Fibroblast of lung (primary cell): ENCODE data around the gene NHERF1. TPM values are rescaled to one million over a fixed set of nuclear protein-coding genes. Genes with fewer than 3 reads are reported as not detected.

Source experiments
- polyA plus RNA-seq, 2 donors: library from polyadenylated mRNA; depleted of rRNA in 1 of 2; stranded (reverse) in 1 of 2; unstranded in 1 of 2; fragments of >200 nt; gene quantifications; 2 replicates each; pipeline ENCODE4 v1.2.1, GENCODE V29; 2011 to 2012; ENCODE audit warnings: missing spikeins in 1 of 2
- total RNA-seq: library from RNA; depleted of rRNA; stranded (reverse); fragments of >200 nt; gene quantifications from 2 replicates; pipeline ENCODE4 v1.2.1, GENCODE V29; 2014

Gene NHERF1
- total and polyA plus RNA-seq, 2 donors (not counting 1 experiment from before 2014, with no cell fraction given): 10.2 to 13.9 TPM

Other genes with a start within 250 kb of the NHERF1 start
- not detected in 2 replicates for gene CD300LB, start 217.2 kb upstream of the NHERF1 start, total RNA-seq
- gene CD300LB, start 217.2 kb upstream of the NHERF1 start, polyA plus RNA-seq: not detected in 2 replicates
- not detected in 2 replicates for gene CD300C, start 202.5 kb upstream of the NHERF1 start, total RNA-seq
- not detected in 2 replicates for gene CD300C, start 202.5 kb upstream of the NHERF1 start, polyA plus RNA-seq
- gene CD300H, start 181.1 kb upstream of the NHERF1 start, total RNA-seq: not detected in 2 replicates
- not detected in 2 replicates for gene CD300H, start 181.1 kb upstream of the NHERF1 start, polyA plus RNA-seq
- not detected in 2 replicates for gene CD300LD, start 156.3 kb upstream of the NHERF1 start, total RNA-seq
- not detected in 2 replicates for gene CD300LD, start 156.3 kb upstream of the NHERF1 start, polyA plus RNA-seq
- gene CD300E, start 124.9 kb upstream of the NHERF1 start, total RNA-seq: not detected in 2 replicates
- not detected in 2 replicates for gene CD300E, start 124.9 kb upstream of the NHERF1 start, polyA plus RNA-seq
- not detected in 2 replicates for gene CD300LF, start 35.7 kb upstream of the NHERF1 start, total RNA-seq
- not detected in 2 replicates for gene CD300LF, start 35.7 kb upstream of the NHERF1 start, polyA plus RNA-seq
- 0.26 and 0.66 TPM in 2 replicates for gene RAB37, start 11.4 kb upstream of the NHERF1 start, total RNA-seq
- 0.08 and 0.65 TPM in 2 replicates for gene RAB37, start 11.4 kb upstream of the NHERF1 start, polyA plus RNA-seq
- 29.0 and 39.6 TPM in 2 replicates for gene NAT9, start 27.7 kb downstream of the NHERF1 start, total RNA-seq
- 21.2 and 34.7 TPM in 2 replicates for gene NAT9, start 27.7 kb downstream of the NHERF1 start, polyA plus RNA-seq
- gene GRIN2C, start 111.3 kb downstream of the NHERF1 start, total RNA-seq: 0.26 and 0.50 TPM in 2 replicates
- gene GRIN2C, start 111.3 kb downstream of the NHERF1 start, polyA plus RNA-seq: 0.01 TPM in 2 replicates
- gene FDXR, start 124.4 kb downstream of the NHERF1 start, total RNA-seq: 49.1 and 71.0 TPM in 2 replicates
- 6.8 and 11.0 TPM in 2 replicates for gene FDXR, start 124.4 kb downstream of the NHERF1 start, polyA plus RNA-seq
- gene FADS6, start 145.0 kb downstream of the NHERF1 start, total RNA-seq: not detected in 2 replicates
- gene FADS6, start 145.0 kb downstream of the NHERF1 start, polyA plus RNA-seq: not detected in 2 replicates
- under 0.01 TPM in 1 of 2 replicates, not detected in the other for gene USH1G, start 174.6 kb downstream of the NHERF1 start, total RNA-seq
- not detected in 2 replicates for gene USH1G, start 174.6 kb downstream of the NHERF1 start, polyA plus RNA-seq
- gene OTOP2, start 175.6 kb downstream of the NHERF1 start, total RNA-seq: not detected in 2 replicates
- gene OTOP2, start 175.6 kb downstream of the NHERF1 start, polyA plus RNA-seq: not detected in 2 replicates
- gene OTOP3, start 187.3 kb downstream of the NHERF1 start, total RNA-seq: not detected in 2 replicates
- gene OTOP3, start 187.3 kb downstream of the NHERF1 start, polyA plus RNA-seq: not detected in 2 replicates
- gene HID1, start 224.1 kb downstream of the NHERF1 start, total RNA-seq: under 0.01 and 0.17 TPM in 2 replicates
- 0.23 and 0.27 TPM in 2 replicates for gene HID1, start 224.1 kb downstream of the NHERF1 start, polyA plus RNA-seq
- gene CDR2L, start 239.0 kb downstream of the NHERF1 start, total RNA-seq: 6.7 and 12.2 TPM in 2 replicates
- gene CDR2L, start 239.0 kb downstream of the NHERF1 start, polyA plus RNA-seq: 8.5 and 9.7 TPM in 2 replicates